ENCODE measurements around the gene ANKRD35.

GRCh38 chr1:145871994-145872924 lies 13.4 kb downstream of the ANKRD35 start:
- TF ChIP-seq, protein P1, sequence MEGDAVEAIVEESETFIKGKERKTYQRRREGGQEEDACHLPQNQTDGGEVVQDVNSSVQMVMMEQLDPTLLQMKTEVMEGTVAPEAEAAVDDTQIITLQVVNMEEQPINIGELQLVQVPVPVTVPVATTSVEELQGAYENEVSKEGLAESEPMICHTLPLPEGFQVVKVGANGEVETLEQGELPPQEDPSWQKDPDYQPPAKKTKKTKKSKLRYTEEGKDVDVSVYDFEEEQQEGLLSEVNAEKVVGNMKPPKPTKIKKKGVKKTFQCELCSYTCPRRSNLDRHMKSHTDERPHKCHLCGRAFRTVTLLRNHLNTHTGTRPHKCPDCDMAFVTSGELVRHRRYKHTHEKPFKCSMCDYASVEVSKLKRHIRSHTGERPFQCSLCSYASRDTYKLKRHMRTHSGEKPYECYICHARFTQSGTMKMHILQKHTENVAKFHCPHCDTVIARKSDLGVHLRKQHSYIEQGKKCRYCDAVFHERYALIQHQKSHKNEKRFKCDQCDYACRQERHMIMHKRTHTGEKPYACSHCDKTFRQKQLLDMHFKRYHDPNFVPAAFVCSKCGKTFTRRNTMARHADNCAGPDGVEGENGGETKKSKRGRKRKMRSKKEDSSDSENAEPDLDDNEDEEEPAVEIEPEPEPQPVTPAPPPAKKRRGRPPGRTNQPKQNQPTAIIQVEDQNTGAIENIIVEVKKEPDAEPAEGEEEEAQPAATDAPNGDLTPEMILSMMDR (IDR thresholded peaks at IDR 0.05): no peak
- TF ChIP-seq POLR2A (IDR thresholded peaks at IDR 0.05): no peak

All from adrenal gland (tissue), 5 donors.